Prostate gland (tissue), 2 donors: ENCODE measurements around the gene CALML3. TPM values are rescaled to one million over a fixed set of nuclear protein-coding genes. Genes with fewer than 3 reads are reported as not detected.

ENCODE experiments used
- DNase-seq: peaks from one replicate; pipeline ENCODE4 v3.0.0-alpha.2; 2019; ENCODE audit warnings: low spot score
- H3K27ac ChIP-seq, 2 donors: fragments of 200-600 bp; sonication (generic); 2 replicates each; pipeline ENCODE4 v1.5.1; 2017 to 2019
- H3K27me3 ChIP-seq: fragments of 200-600 bp; sonication (generic); replicated peaks from 2 replicates; pipeline ENCODE4 v1.5.1; 2019; ENCODE audit not compliant: insufficient read depth
- H3K36me3 ChIP-seq, 2 donors: fragments of 200-600 bp; sonication (generic); 1 replicate in 1 of 2; 2 replicates in 1 of 2; pipeline versions ENCODE4 v1.5.1 to v1.8.1; 2017 to 2019
- H3K4me1 ChIP-seq: fragments of 200-600 bp; sonication (generic); replicated peaks from 2 replicates; pipeline ENCODE4 v1.5.1; 2019
- H3K4me3 ChIP-seq, 2 donors: fragments of 200-600 bp; sonication (generic); 2 replicates each; pipeline ENCODE4 v1.5.1; 2017 to 2019
- H3K9me3 ChIP-seq: fragments of 200-600 bp; sonication (generic); 2 replicates; pipeline ENCODE4 v1.5.1; 2017
- CTCF ChIP-seq, 4 experiments: fragments of 200-600 bp in 2 of 4; fragments of 450-650 bp in 2 of 4; sonication (generic) in 2 of 4; IDR thresholded peaks; 1 replicate in 3 of 4; 2 replicates in 1 of 4; pipeline ENCODE4 v1.5.1; 2016 to 2019; ENCODE audit warnings: antibody characterized with exemption in 4 of 4, mild to moderate bottlenecking in 2 of 4, moderate library complexity in 2 of 4
- POLR2A ChIP-seq: fragments of 450-650 bp; IDR thresholded peaks from one replicate; pipeline ENCODE4 v1.6.1; 2016; ENCODE audit warnings: antibody characterized with exemption, mild to moderate bottlenecking
- POLR2AphosphoS5 ChIP-seq: sonication (generic); formaldehyde crosslinking; IDR thresholded peaks from one replicate; pipeline ENCODE4 v1.6.1; 2017; ENCODE audit warnings: antibody characterized with exemption
- WGBS: methylation state at CpG from one replicate; pipeline ENCODE4 v1.1.5; 2018; 5-methylcytosine and 5-hydroxymethylcytosine counted together
- intact Hi-C: fragments of 100-400 bp; cut with DNase I; formaldehyde crosslinking; loops from one replicate; pipeline ENCODE4 v1.14.2; 2022
- total RNA-seq, 2 donors: library from RNA; depleted of rRNA; stranded (reverse); fragments of >200 nt; gene quantifications; one replicate each; pipeline ENCODE4 v1.1.0, GENCODE V29; 2016

Gene CALML3
- total RNA-seq, 2 donors from 2014 or later, result 1.6 to 8.0 TPM

- Histone ChIP-seq H3K9me3 (no peaks in the 10 kb centered on the region), H3K4me3 (no peak overlapping the region), H3K27me3 (no peaks in the 10 kb centered on the region), H3K4me1 (peaks cover 66% of the 10 kb centered on the region), H3K27ac (peak overlapping the region; percentile 91 to 92), H3K36me3 (no peaks in the 10 kb centered on the region)
- 93% methylated on average over 1 of the region's 1 CpG for WGBS
- TF ChIP-seq CTCF (IDR thresholded peaks at IDR 0.05) (no peak), POLR2AphosphoS5 (no peak), POLR2A (no peak)
- DNase-seq, result no peak
- intact Hi-C loops, result loop anchor here (10.0 kb wide), 1 partner anchor 65 kb away; no protein-coding TSS in a partner anchor
These were observed 25.4 kb downstream of the CALML3 start for GRCh38 chr10:5550250-5550545.

GRCh38 chr10:5550621-5551530 is 26.1 kb downstream of the CALML3 start:
- TF ChIP-seq POLR2A (no peak), CTCF (IDR thresholded peaks at IDR 0.05) (no peak), POLR2AphosphoS5 (no peak)
- Histone ChIP-seq H3K27me3 (no peaks in the 10 kb centered on the region), H3K4me3 (no peak overlapping the region), H3K36me3 (no peaks in the 10 kb centered on the region), H3K4me1 (peaks cover 63% of the 10 kb centered on the region), H3K27ac (peak overlapping the region; percentile 91 to 92), H3K9me3 (no peaks in the 10 kb centered on the region)
- intact Hi-C loops, result loop anchor here (10.0 kb wide), 1 partner anchor 64 kb away; no protein-coding TSS in a partner anchor
- WGBS, result 77% methylated on average over 15 of the region's 17 CpGs
- no peak for DNase-seq

- Histone ChIP-seq H3K27ac (peak overlapping the region; percentile 91 to 92), H3K27me3 (no peaks in the 10 kb centered on the region), H3K9me3 (no peaks in the 10 kb centered on the region), H3K36me3 (no peaks in the 10 kb centered on the region), H3K4me3 (no peak overlapping the region), H3K4me1 (peaks cover 55% of the 10 kb centered on the region)
- intact Hi-C loops, result loop anchor here (10.0 kb wide), 1 partner anchor 63 kb away; no protein-coding TSS in a partner anchor
- no peak for DNase-seq
- 63% methylated on average over 15 of the region's 15 CpGs for WGBS
- TF ChIP-seq CTCF (IDR thresholded peaks at IDR 0.05), result peak in 1 of 4 experiments; percentile 14
- TF ChIP-seq POLR2AphosphoS5, result no peak
These were observed 27.0 kb downstream of the CALML3 start for GRCh38 chr10:5551531-5552375.

- Histone ChIP-seq H3K36me3 (no peaks in the 10 kb centered on the region), H3K4me1 (peaks cover 47% of the 10 kb centered on the region), H3K27ac (peak overlapping the region; percentile 91 to 92), H3K9me3 (no peaks in the 10 kb centered on the region), H3K27me3 (no peaks in the 10 kb centered on the region), H3K4me3 (no peak overlapping the region)
- DNase-seq, result no peak
- no peak for TF ChIP-seq POLR2A
- no peak for TF ChIP-seq POLR2AphosphoS5
- TF ChIP-seq CTCF (IDR thresholded peaks at IDR 0.05), result no peak
- 83% methylated on average over 23 of the region's 23 CpGs for WGBS
- intact Hi-C loops, result loop anchor here (10.0 kb wide), 1 partner anchor 62 kb away; no protein-coding TSS in a partner anchor
These were observed 27.9 kb downstream of the CALML3 start for GRCh38 chr10:5552376-5553321.
